ENCODE measurements around the gene FAM177A1. TPM values are rescaled to one million over a fixed set of nuclear protein-coding genes. Genes with fewer than 3 reads are reported as not detected.

FAM177A1 gene
- total and polyA plus RNA-seq, 2 of the 13 experiments (the other 11 are each of a cell fraction or from before 2014, with no cell fraction given), result 72.9 to 119 TPM

GRCh38 chr14:35050652-35051051, 4.6 kb downstream of the FAM177A1 start (continued):
- TF ChIP-seq, protein P1, sequence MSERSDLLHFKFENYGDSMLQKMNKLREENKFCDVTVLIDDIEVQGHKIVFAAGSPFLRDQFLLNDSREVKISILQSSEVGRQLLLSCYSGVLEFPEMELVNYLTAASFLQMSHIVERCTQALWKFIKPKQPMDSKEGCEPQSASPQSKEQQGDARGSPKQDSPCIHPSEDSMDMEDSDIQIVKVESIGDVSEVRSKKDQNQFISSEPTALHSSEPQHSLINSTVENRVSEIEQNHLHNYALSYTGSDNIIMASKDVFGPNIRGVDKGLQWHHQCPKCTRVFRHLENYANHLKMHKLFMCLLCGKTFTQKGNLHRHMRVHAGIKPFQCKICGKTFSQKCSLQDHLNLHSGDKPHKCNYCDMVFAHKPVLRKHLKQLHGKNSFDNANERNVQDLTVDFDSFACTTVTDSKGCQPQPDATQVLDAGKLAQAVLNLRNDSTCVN (CRISPR knock-in tag; IDR thresholded peaks at IDR 0.05; ENCODE audit: borderline replicate concordance), result no peak
- TF ChIP-seq ZNF460 (CRISPR knock-in tag; IDR thresholded peaks at IDR 0.05; ENCODE audit: borderline replicate concordance), result no peak
- no peak for TF ChIP-seq ZNF556 (CRISPR knock-in tag; IDR thresholded peaks at IDR 0.05; ENCODE audit: borderline replicate concordance)
- no peak for TF ChIP-seq PHF21A (CRISPR knock-in tag; IDR thresholded peaks at IDR 0.05)
- TF ChIP-seq AKAP8 (CRISPR knock-in tag; IDR thresholded peaks at IDR 0.05), result no peak
- no peak for TF ChIP-seq ATRX (CRISPR knock-in tag; IDR thresholded peaks at IDR 0.05; ENCODE audit: borderline replicate concordance)
- TF ChIP-seq, protein P2, sequence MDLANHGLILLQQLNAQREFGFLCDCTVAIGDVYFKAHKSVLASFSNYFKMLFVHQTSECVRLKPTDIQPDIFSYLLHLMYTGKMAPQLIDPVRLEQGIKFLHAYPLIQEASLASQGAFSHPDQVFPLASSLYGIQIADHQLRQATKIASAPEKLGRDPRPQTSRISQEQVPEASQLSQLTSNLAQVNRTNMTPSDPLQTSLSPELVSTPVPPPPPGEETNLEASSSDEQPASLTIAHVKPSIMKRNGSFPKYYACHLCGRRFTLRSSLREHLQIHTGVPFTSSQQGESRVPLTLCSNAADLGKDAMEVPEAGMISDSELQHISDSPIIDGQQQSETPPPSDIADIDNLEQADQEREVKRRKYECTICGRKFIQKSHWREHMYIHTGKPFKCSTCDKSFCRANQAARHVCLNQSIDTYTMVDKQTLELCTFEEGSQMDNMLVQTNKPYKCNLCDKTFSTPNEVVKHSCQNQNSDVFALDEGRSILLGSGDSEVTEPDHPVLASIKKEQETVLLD (CRISPR knock-in tag; IDR thresholded peaks at IDR 0.05; ENCODE audit: low read depth), result no peak
- no peak for TF ChIP-seq POLR2A (IDR thresholded peaks at IDR 0.05; ENCODE audit: insufficient read depth in 1 of 2, low read depth in 2 of 2, low read length in 2 of 2)
- TF ChIP-seq, protein P3, sequence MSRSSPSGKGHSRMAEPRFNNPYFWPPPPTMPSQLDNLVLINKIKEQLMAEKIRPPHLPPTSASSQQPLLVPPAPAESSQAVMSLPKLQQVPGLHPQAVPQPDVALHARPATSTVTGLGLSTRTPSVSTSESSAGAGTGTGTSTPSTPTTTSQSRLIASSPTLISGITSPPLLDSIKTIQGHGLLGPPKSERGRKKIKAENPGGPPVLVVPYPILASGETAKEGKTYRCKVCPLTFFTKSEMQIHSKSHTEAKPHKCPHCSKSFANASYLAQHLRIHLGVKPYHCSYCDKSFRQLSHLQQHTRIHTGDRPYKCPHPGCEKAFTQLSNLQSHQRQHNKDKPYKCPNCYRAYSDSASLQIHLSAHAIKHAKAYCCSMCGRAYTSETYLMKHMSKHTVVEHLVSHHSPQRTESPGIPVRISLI (CRISPR knock-in tag; IDR thresholded peaks at IDR 0.05; ENCODE audit: borderline replicate concordance), result no peak
- TF ChIP-seq ZFP82 (CRISPR knock-in tag; IDR thresholded peaks at IDR 0.05; ENCODE audit: borderline replicate concordance), result no peak
- no peak for TF ChIP-seq MEIS2 (CRISPR knock-in tag; IDR thresholded peaks at IDR 0.05)
- TF ChIP-seq ATAD3A (CRISPR knock-in tag; IDR thresholded peaks at IDR 0.05), result no peak
- TF ChIP-seq ZNF552 (CRISPR knock-in tag; IDR thresholded peaks at IDR 0.05; ENCODE audit: borderline replicate concordance), result no peak
- no peak for TF ChIP-seq ZNF574 (CRISPR knock-in tag; IDR thresholded peaks at IDR 0.05)
- 0 out of 2 replicates have a peak, but pooled peaks have one; percentile 32 for TF ChIP-seq ZNF136 (CRISPR knock-in tag; IDR thresholded peaks at IDR 0.05; ENCODE audit: low read depth)
- TF ChIP-seq ZNF251 (CRISPR knock-in tag; IDR thresholded peaks at IDR 0.05), result no peak
- no peak for TF ChIP-seq ARNT (IDR thresholded peaks at IDR 0.05)
- TF ChIP-seq GATA4 (IDR thresholded peaks at IDR 0.05; ENCODE audit: borderline replicate concordance, low read depth), result no peak
- TF ChIP-seq PHB2 (IDR thresholded peaks at IDR 0.05; ENCODE audit: partially characterized antibody), result no peak
- no peak for TF ChIP-seq SAFB2 (CRISPR knock-in tag; IDR thresholded peaks at IDR 0.05; ENCODE audit: borderline replicate concordance, low read depth)
- TF ChIP-seq SOX13 (IDR thresholded peaks at IDR 0.05), result no peak
- TF ChIP-seq SOX13 (CRISPR knock-in tag; conservative IDR thresholded peaks at IDR 0.05 in 1 of 2, IDR thresholded peaks at IDR 0.05 in 1 of 2), result no peak
- no peak for TF ChIP-seq LCORL (IDR thresholded peaks at IDR 0.05)
- TF ChIP-seq LCORL (CRISPR knock-in tag; IDR thresholded peaks at IDR 0.05), result peak; percentile 80
- TF ChIP-seq REPIN1 (CRISPR knock-in tag; IDR thresholded peaks at IDR 0.05; ENCODE audit: borderline replicate concordance, low read depth), result no peak
- TF ChIP-seq CENPT (CRISPR knock-in tag; IDR thresholded peaks at IDR 0.05; ENCODE audit: low read depth), result no peak
- TF ChIP-seq SIN3A (IDR thresholded peaks at IDR 0.05; ENCODE audit: borderline replicate concordance, low read depth, low read length), result no peak
